K562 (cell line): ENCODE results near the gene ZNF83. TPM values are rescaled to one million over a fixed set of nuclear protein-coding genes. Genes with fewer than 3 reads are reported as not detected.

Source experiments
- ATAC-seq: fragments of 200-7000 bp; cut with Tn5 transposase; 3 replicates; pipeline ENCODE4 v1.9.1; 2020; ENCODE audit warnings: moderate library complexity
- BruUV-seq: library from RNA; stranded (reverse); fragments of 400-500 nt; replicated peaks from 2 replicates; lab custom pipeline; 2021; lab: Mats Ljungman, UMichigan
- CTCF ChIA-PET: fragments of 300-600 bp; formaldehyde crosslinking; extraction: SDS; loops from one replicate; lab custom pipeline; 2021; ENCODE audit warnings: low intra/inter-chr PET ratio; lab: Yijun Ruan, JAX
- POLR2A ChIA-PET: fragments of 300-600, 350-650 bp; sonication (Branson Sonifier 250); formaldehyde crosslinking; extraction: SDS; loops from one replicate; lab custom pipeline; 2021; ENCODE audit warnings: antibody characterized with exemption, inconsistent platforms; lab: Yijun Ruan, JAX
- DNase-seq, 4 experiments: peaks; one replicate each; pipeline versions ENCODE4 v3.0.0 to v3.0.0-alpha.2; 2011 to 2018; ENCODE audit warnings: low spot score in 3 of 4, mixed read lengths in 3 of 4; ENCODE audit errors: extremely low read depth in 1 of 4
- FAIRE-seq: peaks from 2 replicates; lab custom pipeline; 2011; peaks lifted over from hg19 to GRCh38; lab: Jason Lieb, UNC
- H2AFZ ChIP-seq: 2 replicates; pipeline ENCODE4 v1.6.0; 2011; ENCODE audit warnings: low read depth, low read length, control low read depth, inconsistent platforms
- H3K27ac ChIP-seq: fragments of 200-600 bp; 3 replicates; pipeline ENCODE4 v1.8.0; 2011; ENCODE audit warnings: low read depth, mild to moderate bottlenecking, control low read depth, inconsistent platforms, low read length, moderate library complexity, mixed read lengths; ENCODE audit errors: extremely low read depth
- H3K27me3 ChIP-seq, 2 experiments: fragments of 300-600 bp in 1 of 2; 2 replicates in 1 of 2; 3 replicates in 1 of 2; pipeline versions ENCODE4 v1.6.0 to v1.8.0; 2011; ENCODE audit warnings: inconsistent platforms in 2 of 2, low read length in 2 of 2, mild to moderate bottlenecking in 1 of 2, mixed read lengths in 1 of 2, moderate library complexity in 1 of 2; ENCODE audit not compliant: control insufficient read depth in 2 of 2, insufficient read depth in 2 of 2
- H3K36me3 ChIP-seq: fragments of 300-600 bp; 3 replicates; pipeline ENCODE4 v1.8.0; 2011; ENCODE audit warnings: mild to moderate bottlenecking, low read length, inconsistent platforms; ENCODE audit not compliant: control insufficient read depth, insufficient read depth
- H3K4me1 ChIP-seq, 2 experiments: fragments of 200-600 bp in 1 of 2; replicated peaks in 1 of 2; 2 replicates in 1 of 2; 3 replicates in 1 of 2; pipeline versions ENCODE4 v1.5.1 to v1.8.0; 2011; ENCODE audit warnings: inconsistent platforms in 2 of 2, low read length in 2 of 2, mild to moderate bottlenecking in 1 of 2, mixed read lengths in 1 of 2, moderate library complexity in 1 of 2; ENCODE audit not compliant: control insufficient read depth in 2 of 2, insufficient read depth in 2 of 2
- H3K4me2 ChIP-seq: 2 replicates; pipeline ENCODE4 v1.6.1; 2011; ENCODE audit warnings: low read length, control low read depth, inconsistent platforms, mixed read lengths; ENCODE audit not compliant: insufficient read depth
- H3K4me3 ChIP-seq: fragments of 200-600 bp; sonication (generic), shearing (Covaris generic); 2 replicates; pipeline ENCODE4 v1.5.1; 2016; ENCODE audit warnings: control low read depth, inconsistent platforms
- H3K79me2 ChIP-seq: fragments of 200-600 bp; 3 replicates; pipeline ENCODE4 v1.8.0; 2011; ENCODE audit warnings: low read length, inconsistent platforms; ENCODE audit not compliant: control insufficient read depth, insufficient read depth
- H3K9ac ChIP-seq, 2 experiments: 2 replicates each; pipeline versions ENCODE4 v1.6.0 to v1.6.1; 2011; ENCODE audit warnings: low read depth in 2 of 2, low read length in 2 of 2, control low read depth in 1 of 2, inconsistent platforms in 1 of 2, mild to moderate bottlenecking in 1 of 2, mixed read lengths in 1 of 2; ENCODE audit not compliant: insufficient read depth in 1 of 2
- H3K9me1 ChIP-seq: one replicate; pipeline ENCODE4 v1.6.0; 2011; ENCODE audit warnings: inconsistent platforms, mild to moderate bottlenecking, low read length, moderate library complexity; ENCODE audit not compliant: control insufficient read depth, insufficient read depth
- H3K9me3 ChIP-seq: replicated peaks from 2 replicates; pipeline ENCODE4 v1.5.1; 2011; ENCODE audit warnings: low read depth, low read length, inconsistent platforms; ENCODE audit not compliant: control insufficient read depth, insufficient read depth
- H4K20me1 ChIP-seq: replicated peaks from 2 replicates; pipeline ENCODE4 v1.6.1; 2011; ENCODE audit warnings: low read length, inconsistent platforms, mixed read lengths; ENCODE audit not compliant: control insufficient read depth, insufficient read depth
- ESRRA ChIP-seq: fragments of 450-650 bp; IDR thresholded peaks from 2 replicates; pipeline ENCODE4 v1.6.1; 2014; ENCODE audit warnings: low read depth, mild to moderate bottlenecking, moderate library complexity, borderline replicate concordance
- SMAD1 ChIP-seq: fragments of 150-350 bp; IDR thresholded peaks from 2 replicates; pipeline ENCODE4 v1.6.1; 2014; ENCODE audit warnings: low read length, low read depth; ENCODE audit not compliant: partially characterized antibody
- TAF1 ChIP-seq: IDR thresholded peaks from 2 replicates; pipeline ENCODE4 v1.6.1; 2011; ENCODE audit warnings: mild to moderate bottlenecking, low read length, moderate library complexity; ENCODE audit not compliant: insufficient read depth, control insufficient read depth, severe bottlenecking; ENCODE audit errors: extremely low read depth
- TCF7L2 ChIP-seq: fragments of 150-350 bp; IDR thresholded peaks from 2 replicates; pipeline ENCODE4 v1.6.1; 2016; ENCODE audit warnings: low read depth, mild to moderate bottlenecking, low read length, moderate library complexity
- ZFPM2 ChIP-seq: fragments of 250-450 bp; sonication (Bioruptor Pico); IDR thresholded peaks from 2 replicates; pipeline ENCODE4 v1.5.1; 2022; ENCODE audit warnings: mild to moderate bottlenecking
- ZNF695 ChIP-seq: fragments of 450-650 bp; formaldehyde crosslinking; IDR thresholded peaks from 2 replicates; pipeline ENCODE4 v1.4.0; 2020; ENCODE audit warnings: mild to moderate bottlenecking, moderate library complexity
- WGBS: fragments of 100-300 bp; shearing (Covaris generic); methylation state at CpG from one replicate; pipeline ENCODE4 v1.1.6; 2016; ENCODE audit warnings: low coverage, mixed read lengths; ENCODE audit not compliant: insufficient coverage; ENCODE audit errors: missing lambda C conversion rate; 5-methylcytosine and 5-hydroxymethylcytosine counted together
- in situ Hi-C: fragments of 300-500 bp; cut with MboI; formaldehyde crosslinking; loops from 4 replicates; pipeline ENCODE4 v1.15.0; 2018; ENCODE audit warnings: inconsistent platforms, mixed read lengths
- intact Hi-C: fragments of 100-400 bp; cut with micrococcal nuclease; formaldehyde crosslinking; loops from 2 replicates; pipeline ENCODE4 v1.14.2; 2022
- polyA plus RNA-seq, 8 experiments: library from polyadenylated mRNA; depleted of rRNA in 4 of 8; stranded (reverse) in 5 of 8; unstranded in 3 of 8; fragments of >200 nt; fragmentation: Nextera tagmentation in 2 of 8; fragmentation: Illumina TruSeq in 1 of 8; extraction: Ambion mirVana in 2 of 8; extraction: Trizol in 1 of 8; gene quantifications; 2 replicates each; pipeline versions ENCODE4 v1.2.1 to v1.2.3, GENCODE V29; 2011 to 2014; ENCODE audit warnings: inconsistent platforms in 1 of 8, missing spikeins in 1 of 8
- total RNA-seq, 7 experiments: library from RNA; depleted of rRNA in 6 of 7; stranded (reverse); fragments of >200 nt in 6 of 7; fragmentation: Illumina TruSeq in 2 of 7; extraction: Trizol in 2 of 7; gene quantifications; 2 replicates each; pipeline versions ENCODE4 v1.2.1 to v1.2.3, GENCODE V29; 2011 to 2021; ENCODE audit warnings: low replicate concordance in 1 of 7
- TF ChIP-seq, protein P1 (sequence below): fragments of 250-450 bp; sonication (Bioruptor Pico); IDR thresholded peaks from 2 replicates; pipeline ENCODE4 v1.4.0; 2020

ZNF83 gene
- total and polyA plus RNA-seq, 9 of the 15 experiments (the other 6 are each of a cell fraction or from before 2014, with no cell fraction given): 18.6 to 74.3 (median 51.9) TPM

DNA sequence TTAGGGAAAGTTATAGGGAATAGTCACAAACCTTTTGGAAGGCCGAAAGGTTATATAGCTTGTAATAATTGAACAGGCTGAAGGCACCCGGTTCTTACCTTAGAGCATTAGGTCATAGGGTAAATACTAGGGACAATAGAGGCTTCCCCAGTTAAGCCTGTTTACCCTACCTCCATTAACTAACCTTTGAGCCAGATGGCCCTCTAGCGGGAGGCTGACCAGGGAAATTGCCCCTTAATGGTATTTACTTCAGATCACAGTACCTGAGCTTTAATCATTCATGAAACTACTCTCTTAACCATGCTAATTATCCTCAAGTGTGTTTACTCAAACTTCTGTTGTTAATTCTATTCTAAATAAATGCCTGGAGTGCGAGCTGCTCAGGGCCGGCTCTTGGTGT lies 20.4 kb upstream of the ZNF83 start:
- CTCF ChIA-PET: no interaction called here
- Histone ChIP-seq H4K20me1 (no peaks in the 10 kb centered on the region), H3K9me3 (no peaks in the 10 kb centered on the region), H3K4me3 (no peak overlapping the region), H3K79me2 (peaks cover 25% of the 10 kb centered on the region), H3K9me1 (no peaks in the 10 kb centered on the region), H2AFZ (no peak overlapping the region), H3K27ac (no peak overlapping the region), H3K4me1 (no peaks in the 10 kb centered on the region), H3K36me3 (peaks cover 94% of the 10 kb centered on the region), H3K27me3 (no peaks in the 10 kb centered on the region), H3K9ac (no peak overlapping the region), H3K4me2 (no peak overlapping the region)
- DNase-seq: no peak
- BruUV-seq: no TSS peak
- ATAC-seq: no peak
- POLR2A ChIA-PET: interaction anchor here (0.6 to 1.4 kb wide), 2 partner anchors 10 to 12 kb away, joined by 3 to 5 read pairs; no protein-coding TSS in a partner anchor
- WGBS: 97% methylated on average over 5 of the region's 5 CpGs
- in situ Hi-C loops (no loop called here), intact Hi-C loops (no loop called here)
- TF ChIP-seq TAF1 (no peak), TCF7L2 (no peak), ESRRA (no peak), SMAD1 (no peak), ZFPM2 (CRISPR knock-in tag) (no peak), ZNF695 (CRISPR knock-in tag) (no peak)
- TF ChIP-seq, protein P1, sequence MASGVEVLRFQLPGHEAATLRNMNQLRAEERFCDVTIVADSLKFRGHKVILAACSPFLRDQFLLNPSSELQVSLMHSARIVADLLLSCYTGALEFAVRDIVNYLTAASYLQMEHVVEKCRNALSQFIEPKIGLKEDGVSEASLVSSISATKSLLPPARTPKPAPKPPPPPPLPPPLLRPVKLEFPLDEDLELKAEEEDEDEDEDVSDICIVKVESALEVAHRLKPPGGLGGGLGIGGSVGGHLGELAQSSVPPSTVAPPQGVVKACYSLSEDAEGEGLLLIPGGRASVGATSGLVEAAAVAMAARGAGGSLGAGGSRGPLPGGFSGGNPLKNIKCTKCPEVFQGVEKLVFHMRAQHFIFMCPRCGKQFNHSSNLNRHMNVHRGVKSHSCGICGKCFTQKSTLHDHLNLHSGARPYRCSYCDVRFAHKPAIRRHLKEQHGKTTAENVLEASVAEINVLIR (CRISPR knock-in tag): no peak
- FAIRE-seq: no peak
